K562 (cell line): ENCODE measurements around the gene PPM1M.
"Not testable (repeated sequence)": the region's sequence is repeated elsewhere in the genome, so short reads cannot be mapped to it uniquely, and the experiment has no call there.

Experiments used
- CTCF ChIP-seq, 3 experiments: IDR thresholded peaks in 2 of 3; conservative IDR thresholded peaks in 1 of 3; 2 replicates each; pipeline ENCODE4 v1.5.1; 2011 to 2012; ENCODE audit warnings: low read length in 3 of 3, mild to moderate bottlenecking in 3 of 3, control low read depth in 2 of 3, improper control_type of control experiment in 1 of 3, inconsistent platforms in 1 of 3, low read depth in 1 of 3, mixed read lengths in 1 of 3, moderate library complexity in 1 of 3; ENCODE audit not compliant: insufficient read depth in 2 of 3
- EZH2 ChIP-seq: IDR thresholded peaks from 2 replicates; pipeline ENCODE4 v1.6.1; 2012; ENCODE audit warnings: low read depth, mild to moderate bottlenecking, inconsistent platforms, low read length, borderline replicate concordance
- GABPB1 ChIP-seq: sonication (generic); formaldehyde crosslinking; IDR thresholded peaks from 2 replicates; pipeline ENCODE4 v1.8.0; 2022; ENCODE audit warnings: mild to moderate bottlenecking, missing genetic modification reagents
- NFRKB ChIP-seq: fragments of 450-650 bp; IDR thresholded peaks from 2 replicates; pipeline ENCODE4 v1.6.1; 2016; ENCODE audit warnings: low read depth
- POLR2A ChIP-seq: fragments of 450-650 bp; conservative IDR thresholded peaks from 2 replicates; pipeline ENCODE4 v1.6.1; 2016
- RCOR1 ChIP-seq, 2 experiments: IDR thresholded peaks; 2 replicates each; pipeline ENCODE4 v1.6.1; 2012; ENCODE audit warnings: low read depth in 2 of 2, low read length in 2 of 2, borderline replicate concordance in 1 of 2, improper control_type of control experiment in 1 of 2
- SMARCE1 ChIP-seq: fragments of 450-650 bp; IDR thresholded peaks from 2 replicates; pipeline ENCODE4 v1.7.1; 2016; ENCODE audit warnings: mild to moderate bottlenecking
- ZBTB17 ChIP-seq: fragments of 450-650 bp; formaldehyde crosslinking; IDR thresholded peaks from 2 replicates; pipeline ENCODE4 v1.4.0; 2020; ENCODE audit warnings: mild to moderate bottlenecking
- ZBTB40 ChIP-seq, 2 experiments: fragments of 450-650 bp in 1 of 2; sonication (generic) in 1 of 2; formaldehyde crosslinking in 1 of 2; IDR thresholded peaks; 2 replicates each; pipeline versions ENCODE4 v1.7.1 to v1.9.0; 2016 to 2022; ENCODE audit warnings: inconsistent platforms in 1 of 2, mild to moderate bottlenecking in 1 of 2, missing genetic modification reagents in 1 of 2
- ZNF224 ChIP-seq: sonication (generic); formaldehyde crosslinking; IDR thresholded peaks from 2 replicates; pipeline ENCODE4 v1.8.0; 2022; ENCODE audit warnings: mild to moderate bottlenecking, missing genetic modification reagents
- ZNF311 ChIP-seq: fragments of 250-450 bp; sonication (Bioruptor Pico); IDR thresholded peaks from 2 replicates; pipeline ENCODE4 v1.4.0; 2020; ENCODE audit warnings: mild to moderate bottlenecking, moderate library complexity
- ZNF347 ChIP-seq: fragments of 450-650 bp; formaldehyde crosslinking; IDR thresholded peaks from 2 replicates; pipeline ENCODE4 v1.4.0; 2020; ENCODE audit warnings: low read depth, mild to moderate bottlenecking, moderate library complexity
- ZNF41 ChIP-seq: fragments of 250-450 bp; sonication (Bioruptor Pico); conservative IDR thresholded peaks from 2 replicates; pipeline ENCODE4 v1.4.0; 2020; ENCODE audit warnings: mild to moderate bottlenecking
- TF ChIP-seq, protein P1 (sequence below): conservative IDR thresholded peaks from 2 replicates; pipeline ENCODE4 v1.6.1; 2011; ENCODE audit warnings: low read depth, mild to moderate bottlenecking, low read length; ENCODE audit not compliant: control insufficient read depth

DNA sequence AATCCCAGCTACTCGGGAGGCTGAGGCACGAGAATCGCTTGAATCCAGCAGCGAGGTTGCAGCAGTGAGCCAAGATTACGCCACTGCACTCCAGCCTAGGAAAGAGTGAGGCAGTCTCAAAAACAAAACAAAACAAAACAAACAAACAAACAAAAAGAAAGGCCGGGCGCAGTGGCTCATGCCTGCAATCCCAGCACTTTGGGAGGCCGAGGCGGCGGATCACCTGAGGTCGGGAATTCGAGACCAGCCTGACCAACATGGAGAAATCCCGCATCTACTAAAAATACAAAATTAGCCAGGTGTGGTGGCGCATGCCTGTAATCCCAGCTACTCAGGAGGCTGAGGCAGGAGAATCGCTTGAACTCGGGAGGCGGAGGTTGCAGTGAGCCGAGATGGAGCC lies 29.2 kb downstream of the PPM1M start:
- TF ChIP-seq, protein P1, sequence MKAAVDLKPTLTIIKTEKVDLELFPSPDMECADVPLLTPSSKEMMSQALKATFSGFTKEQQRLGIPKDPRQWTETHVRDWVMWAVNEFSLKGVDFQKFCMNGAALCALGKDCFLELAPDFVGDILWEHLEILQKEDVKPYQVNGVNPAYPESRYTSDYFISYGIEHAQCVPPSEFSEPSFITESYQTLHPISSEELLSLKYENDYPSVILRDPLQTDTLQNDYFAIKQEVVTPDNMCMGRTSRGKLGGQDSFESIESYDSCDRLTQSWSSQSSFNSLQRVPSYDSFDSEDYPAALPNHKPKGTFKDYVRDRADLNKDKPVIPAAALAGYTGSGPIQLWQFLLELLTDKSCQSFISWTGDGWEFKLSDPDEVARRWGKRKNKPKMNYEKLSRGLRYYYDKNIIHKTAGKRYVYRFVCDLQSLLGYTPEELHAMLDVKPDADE, result not testable (repeated sequence)
- not testable (repeated sequence) for TF ChIP-seq ZBTB17 (CRISPR knock-in tag); ZNF41; CTCF (IDR thresholded peaks at IDR 0.05 in 2 of 3, conservative IDR thresholded peaks at IDR 0.05 in 1 of 3; ENCODE audit: insufficient read depth in 2 of 3, low read depth in 1 of 3, low read length in 3 of 3); POLR2A; ZNF311; ZNF224 (CRISPR knock-in tag); ZNF347; SMARCE1; NFRKB; EZH2; RCOR1 (IDR thresholded peaks at IDR 0.05; ENCODE audit: borderline replicate concordance in 1 of 2, low read depth in 2 of 2, low read length in 2 of 2); GABPB1 (CRISPR knock-in tag); ZBTB40 (IDR thresholded peaks at IDR 0.05); ZBTB40 (CRISPR knock-in tag; IDR thresholded peaks at IDR 0.05)
